Measurements from ENCODE around the gene PDCD1.
"Not testable (repeated sequence)": the region's sequence is repeated elsewhere in the genome, so short reads cannot be mapped to it uniquely, and the experiment has no call there.

PDCD1 gene

GRCh38 chr2:241858206-241859016 lies at the start of gene PDCD1:
Gene PDCD1 (minus strand): TSS chr2:241858894. CDS start chr2:241858838, 56 bp downstream.
- in situ Hi-C loops (cut with MboI; ENCODE audit: low sequenced_read_pairs), result no loop called here

- in situ Hi-C loops (cut with MboI; ENCODE audit: low sequenced_read_pairs), result not testable (repeated sequence)
Observed at GRCh38 chr2:241907831-241908230, 49.1 kb upstream of the PDCD1 start.

GRCh38 chr2:241906826-241907570 lies 48.3 kb upstream of the PDCD1 start:
- in situ Hi-C loops (cut with MboI; ENCODE audit: low sequenced_read_pairs), result no loop called here

- in situ Hi-C loops (cut with MboI; ENCODE audit: low sequenced_read_pairs), result not testable (repeated sequence)
Observed at GRCh38 chr2:241906378-241906770, 47.7 kb upstream of the PDCD1 start.

GRCh38 chr2:241905716-241906377 lies 47.2 kb upstream of the PDCD1 start:
- in situ Hi-C loops (cut with MboI; ENCODE audit: low sequenced_read_pairs), result no loop called here

- in situ Hi-C loops (cut with MboI; ENCODE audit: low sequenced_read_pairs), result no loop called here
Observed at GRCh38 chr2:241904791-241905710, 46.4 kb upstream of the PDCD1 start.

- in situ Hi-C loops (cut with MboI; ENCODE audit: low sequenced_read_pairs), result no loop called here
Observed at GRCh38 chr2:241904011-241904718, 45.5 kb upstream of the PDCD1 start.

GRCh38 chr2:241903121-241904010 lies 44.7 kb upstream of the PDCD1 start:
- in situ Hi-C loops (cut with MboI; ENCODE audit: low sequenced_read_pairs), result no loop called here

- in situ Hi-C loops (cut with MboI; ENCODE audit: low sequenced_read_pairs), result no loop called here
Observed at GRCh38 chr2:241902357-241902991, 43.8 kb upstream of the PDCD1 start.

- in situ Hi-C loops (cut with MboI; ENCODE audit: low sequenced_read_pairs), result no loop called here
Observed at GRCh38 chr2:241901500-241902351, 43.0 kb upstream of the PDCD1 start.

GRCh38 chr2:241901018-241901380 lies 42.3 kb upstream of the PDCD1 start:
- in situ Hi-C loops (cut with MboI; ENCODE audit: low sequenced_read_pairs), result no loop called here

GRCh38 chr2:241900251-241901017 lies 41.7 kb upstream of the PDCD1 start:
- in situ Hi-C loops (cut with MboI; ENCODE audit: low sequenced_read_pairs), result no loop called here

- in situ Hi-C loops (cut with MboI; ENCODE audit: low sequenced_read_pairs), result no loop called here
Observed at GRCh38 chr2:241898463-241899270, 40.0 kb upstream of the PDCD1 start.

GRCh38 chr2:241897231-241897916 lies 38.7 kb upstream of the PDCD1 start:
- in situ Hi-C loops (cut with MboI; ENCODE audit: low sequenced_read_pairs), result no loop called here

GRCh38 chr2:241896746-241897201 lies 38.1 kb upstream of the PDCD1 start:
- in situ Hi-C loops (cut with MboI; ENCODE audit: low sequenced_read_pairs), result no loop called here

All from HL-60/S4 (cell line).